Tibial nerve (tissue), 4 donors: ENCODE measurements around the gene ZNF473. TPM values are rescaled to one million over a fixed set of nuclear protein-coding genes. Genes with fewer than 3 reads are reported as not detected.

Source experiments
- DNase-seq, 2 donors: peaks; one replicate each; pipeline ENCODE4 v3.0.0-alpha.2; 2019; ENCODE audit warnings: low spot score in 2 of 2
- H3K27ac ChIP-seq, 4 donors: fragments of 200-600 bp; sonication (generic) in 3 of 4; one replicate each; pipeline ENCODE4 v1.5.1; 2017 to 2019; ENCODE audit warnings: mild to moderate bottlenecking in 1 of 4
- H3K27me3 ChIP-seq, 2 donors: fragments of 200-600 bp; sonication (generic) in 1 of 2; one replicate each; pipeline versions ENCODE4 v1.5.1 to v1.6.0; 2017 to 2019
- H3K36me3 ChIP-seq, 3 donors: fragments of 200-600 bp; sonication (generic); one replicate each; pipeline ENCODE4 v1.5.1; 2018 to 2019
- H3K4me1 ChIP-seq, 4 donors: fragments of 200-600 bp; sonication (generic) in 3 of 4; one replicate each; pipeline ENCODE4 v1.5.1; 2017 to 2019
- H3K4me3 ChIP-seq, 4 donors: fragments of 200-600 bp; sonication (generic) in 3 of 4; one replicate each; pipeline ENCODE4 v1.5.1; 2017 to 2019; ENCODE audit warnings: mild to moderate bottlenecking in 1 of 4, moderate library complexity in 1 of 4
- H3K9me3 ChIP-seq, 4 donors: fragments of 200-600 bp; sonication (generic) in 3 of 4; one replicate each; pipeline ENCODE4 v1.5.1; 2017 to 2019
- EP300 ChIP-seq, 2 donors: sonication (generic); formaldehyde crosslinking; IDR thresholded peaks; one replicate each; pipeline ENCODE4 v1.6.1; 2017; ENCODE audit warnings: antibody characterized with exemption in 2 of 2, mild to moderate bottlenecking in 1 of 2
- POLR2A ChIP-seq, 2 donors: fragments of 450-650 bp; IDR thresholded peaks; one replicate each; pipeline ENCODE4 v1.6.1; 2017; ENCODE audit warnings: antibody characterized with exemption in 2 of 2, mild to moderate bottlenecking in 2 of 2, moderate library complexity in 2 of 2
- WGBS, 2 donors: methylation state at CpG; one replicate each; pipeline ENCODE4 v1.1.5; 2018; 5-methylcytosine and 5-hydroxymethylcytosine counted together
- total RNA-seq, 4 donors: library from RNA; depleted of rRNA; stranded (reverse); fragments of >200 nt; gene quantifications; one replicate each; pipeline ENCODE4 v1.1.0, GENCODE V29; 2016
- TF ChIP-seq, protein P1 (sequence below), 5 experiments: fragments of 200-600 bp in 3 of 5; fragments of 450-650 bp in 2 of 5; sonication (generic) in 3 of 5; IDR thresholded peaks; one replicate each; pipeline ENCODE4 v1.5.1; 2016 to 2019; ENCODE audit warnings: antibody characterized with exemption in 5 of 5, mild to moderate bottlenecking in 3 of 5, moderate library complexity in 2 of 5

Gene ZNF473
- total RNA-seq, 4 donors from 2014 or later, result 8.2 to 25.5 (median 14.3) TPM

DNA sequence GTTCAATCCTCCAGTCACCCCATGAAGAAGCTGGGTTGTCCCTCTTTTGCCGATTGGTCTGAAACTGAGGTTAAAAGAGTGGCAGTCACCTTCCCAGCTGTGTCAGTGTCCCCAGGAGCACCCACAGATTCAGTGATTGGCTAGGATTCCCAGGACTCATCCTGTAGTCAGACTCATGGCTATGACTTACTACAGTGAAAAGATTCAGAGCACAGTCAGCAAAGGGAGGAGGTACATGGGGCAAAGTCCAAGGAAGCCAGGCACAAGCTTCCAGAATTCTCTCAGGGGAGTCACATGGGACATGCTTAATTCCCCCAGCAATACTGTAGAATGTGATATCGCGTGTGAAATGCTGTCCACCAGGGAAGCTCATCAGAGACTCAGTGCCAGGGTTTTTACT, 14.2 kb downstream of the ZNF473 start:
- no peak for TF ChIP-seq EP300 (IDR thresholded peaks at IDR 0.05)
- TF ChIP-seq, protein P1, sequence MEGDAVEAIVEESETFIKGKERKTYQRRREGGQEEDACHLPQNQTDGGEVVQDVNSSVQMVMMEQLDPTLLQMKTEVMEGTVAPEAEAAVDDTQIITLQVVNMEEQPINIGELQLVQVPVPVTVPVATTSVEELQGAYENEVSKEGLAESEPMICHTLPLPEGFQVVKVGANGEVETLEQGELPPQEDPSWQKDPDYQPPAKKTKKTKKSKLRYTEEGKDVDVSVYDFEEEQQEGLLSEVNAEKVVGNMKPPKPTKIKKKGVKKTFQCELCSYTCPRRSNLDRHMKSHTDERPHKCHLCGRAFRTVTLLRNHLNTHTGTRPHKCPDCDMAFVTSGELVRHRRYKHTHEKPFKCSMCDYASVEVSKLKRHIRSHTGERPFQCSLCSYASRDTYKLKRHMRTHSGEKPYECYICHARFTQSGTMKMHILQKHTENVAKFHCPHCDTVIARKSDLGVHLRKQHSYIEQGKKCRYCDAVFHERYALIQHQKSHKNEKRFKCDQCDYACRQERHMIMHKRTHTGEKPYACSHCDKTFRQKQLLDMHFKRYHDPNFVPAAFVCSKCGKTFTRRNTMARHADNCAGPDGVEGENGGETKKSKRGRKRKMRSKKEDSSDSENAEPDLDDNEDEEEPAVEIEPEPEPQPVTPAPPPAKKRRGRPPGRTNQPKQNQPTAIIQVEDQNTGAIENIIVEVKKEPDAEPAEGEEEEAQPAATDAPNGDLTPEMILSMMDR (IDR thresholded peaks at IDR 0.05), result no peak
- WGBS, 2 donors, result 92 to 100% methylated on average over 3 of the region's 3 CpGs
- H3K27me3 ChIP-seq, result no peaks in the 10 kb centered on the region
- H3K4me1 ChIP-seq, result no peaks in the 10 kb centered on the region
- H3K9me3 ChIP-seq, result peaks cover 0 to 54% (median 8%) of the 10 kb centered on the region in 4 donors
- H3K27ac ChIP-seq, result no peak overlapping the region
- no peak overlapping the region for H3K4me3 ChIP-seq
- peaks cover 21 to 100% (median 52%) of the 10 kb centered on the region in 3 donors for H3K36me3 ChIP-seq
- no peak for DNase-seq

- no peak overlapping the region for H3K4me3 ChIP-seq
- TF ChIP-seq, protein P1 (IDR thresholded peaks at IDR 0.05), result no peak
- TF ChIP-seq POLR2A (IDR thresholded peaks at IDR 0.05) (no peak), EP300 (IDR thresholded peaks at IDR 0.05) (no peak)
- peaks cover 21 to 100% (median 60%) of the 10 kb centered on the region in 3 donors for H3K36me3 ChIP-seq
- DNase-seq, result no peak
- H3K9me3 ChIP-seq, result peaks cover 0 to 63% (median 13%) of the 10 kb centered on the region in 4 donors
- no peak overlapping the region for H3K27ac ChIP-seq
- WGBS, 2 donors, result 93 to 96% methylated on average over 6 of the region's 6 CpGs
- H3K4me1 ChIP-seq, result no peaks in the 10 kb centered on the region
- H3K27me3 ChIP-seq, result no peaks in the 10 kb centered on the region
Measured at GRCh38 chr19:50040967-50041366, 15.2 kb downstream of the ZNF473 start.

DNA sequence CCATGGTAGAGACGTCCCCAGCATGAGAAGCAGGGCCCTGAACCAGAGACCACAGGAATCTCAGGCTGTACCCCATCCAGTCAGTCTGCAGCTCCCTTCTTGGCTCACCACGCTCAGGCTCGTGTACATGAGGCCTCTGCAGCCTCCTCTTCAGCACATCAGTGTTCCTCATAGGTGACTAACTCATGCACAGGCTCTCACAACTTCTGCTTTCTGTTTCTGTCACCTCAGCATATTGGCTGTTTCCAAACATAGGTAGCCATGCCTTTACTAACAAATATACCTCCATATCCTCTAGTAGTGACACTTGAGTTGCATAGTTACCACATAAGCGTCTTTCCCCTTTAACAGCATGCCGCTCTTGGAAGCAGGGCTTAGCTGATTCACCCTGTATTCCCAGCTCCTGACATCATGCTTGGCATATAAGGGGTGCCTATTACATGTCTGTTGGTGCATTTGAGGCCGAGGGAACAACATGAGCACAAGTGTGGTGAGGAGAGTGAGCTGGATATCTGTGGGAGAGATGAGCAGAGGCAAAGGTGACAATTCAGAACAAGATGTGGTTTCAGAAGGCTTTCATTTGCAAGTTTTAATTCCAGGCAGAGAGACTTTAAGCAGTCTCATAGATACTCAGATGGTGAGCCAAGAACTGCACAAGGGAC, 16.7 kb downstream of the ZNF473 start:
- Histone ChIP-seq H3K27ac (no peak overlapping the region), H3K4me1 (no peaks in the 10 kb centered on the region), H3K9me3 (peaks cover 0 to 69% (median 19%) of the 10 kb centered on the region in 4 donors), H3K27me3 (no peaks in the 10 kb centered on the region), H3K36me3 (peaks cover 23 to 100% (median 60%) of the 10 kb centered on the region in 3 donors), H3K4me3 (no peak overlapping the region)
- TF ChIP-seq POLR2A (IDR thresholded peaks at IDR 0.05), result no peak
- TF ChIP-seq, protein P1 (IDR thresholded peaks at IDR 0.05), result no peak
- no peak for TF ChIP-seq EP300 (IDR thresholded peaks at IDR 0.05)
- DNase-seq, result no peak
- WGBS, 2 donors, result 97% methylated on average over 6 of the region's 6 CpGs

- 91 to 95% methylated on average over 2 of the region's 2 CpGs for WGBS, 2 donors
- H3K4me1 ChIP-seq, result no peaks in the 10 kb centered on the region
- H3K27ac ChIP-seq, result no peak overlapping the region
- H3K9me3 ChIP-seq, result peaks cover 0 to 84% (median 22%) of the 10 kb centered on the region in 4 donors
- peaks cover 22 to 98% (median 60%) of the 10 kb centered on the region in 3 donors for H3K36me3 ChIP-seq
- H3K27me3 ChIP-seq, result no peaks in the 10 kb centered on the region
- H3K4me3 ChIP-seq, result no peak overlapping the region
- no peak for DNase-seq
- no peak for TF ChIP-seq EP300 (IDR thresholded peaks at IDR 0.05)
- no peak for TF ChIP-seq POLR2A (IDR thresholded peaks at IDR 0.05)
- TF ChIP-seq, protein P1 (IDR thresholded peaks at IDR 0.05), result no peak
Measured at GRCh38 chr19:50043967-50044366, 18.2 kb downstream of the ZNF473 start.

- peaks cover 0 to 94% (median 22%) of the 10 kb centered on the region in 4 donors for H3K9me3 ChIP-seq
- no peaks in the 10 kb centered on the region for H3K4me1 ChIP-seq
- TF ChIP-seq, protein P1 (IDR thresholded peaks at IDR 0.05), result no peak
- DNase-seq, result no peak
- peaks cover 16 to 89% (median 53%) of the 10 kb centered on the region in 3 donors for H3K36me3 ChIP-seq
- H3K4me3 ChIP-seq, result no peak overlapping the region
- no peaks in the 10 kb centered on the region for H3K27me3 ChIP-seq
- H3K27ac ChIP-seq, result no peak overlapping the region
- 94% methylated on average over 7 of the region's 7 CpGs for WGBS, 2 donors
Measured at GRCh38 chr19:50044922-50045321, 19.1 kb downstream of the ZNF473 start.
